NB4 (cell line): ENCODE measurements around the gene PPY.
"Not testable (repeated sequence)": the region's sequence is repeated elsewhere in the genome, so short reads cannot be mapped to it uniquely, and the experiment has no call there.

ENCODE experiments used
- DNase-seq: peaks from one replicate; pipeline ENCODE4 v3.0.0; 2010; ENCODE audit warnings: low read depth
- H3K4me3 ChIP-seq: one replicate; pipeline ENCODE4 v1.5.1; 2011; ENCODE audit warnings: mild to moderate bottlenecking, low read depth, low read length, moderate library complexity
- CTCF ChIP-seq: IDR thresholded peaks from one replicate; pipeline ENCODE4 v1.5.1; 2012; ENCODE audit warnings: low read depth, low read length
- MAX ChIP-seq: IDR thresholded peaks from 2 replicates; pipeline ENCODE4 v1.6.1; 2011; ENCODE audit warnings: low read depth, low read length
- MYC ChIP-seq: IDR thresholded peaks from 2 replicates; pipeline ENCODE4 v1.6.1; 2011; ENCODE audit warnings: low read depth, low read length
- POLR2A ChIP-seq: IDR thresholded peaks from 2 replicates; pipeline ENCODE4 v1.6.1; 2011; ENCODE audit warnings: mild to moderate bottlenecking; ENCODE audit not compliant: insufficient read length; ENCODE audit errors: extremely low read depth

Gene PPY

GRCh38 chr17:43900858-43901754 is 41.2 kb downstream of the PPY start:
- no peak for TF ChIP-seq POLR2A
- no peak for TF ChIP-seq MAX
- TF ChIP-seq MYC, result no peak
- no peak for TF ChIP-seq CTCF
- no peak for DNase-seq
- peak overlapping the region; percentile 25 for H3K4me3 ChIP-seq

- DNase-seq, result peak; percentile 82
- TF ChIP-seq CTCF (no peak), MAX (peak; percentile 58; the same call in 1 of the 2 replicates), MYC (no peak), POLR2A (no peak)
- H3K4me3 ChIP-seq, result peak overlapping the region; percentile 25
Measured at GRCh38 chr17:43900183-43900857, 42.0 kb downstream of the PPY start.

DNA sequence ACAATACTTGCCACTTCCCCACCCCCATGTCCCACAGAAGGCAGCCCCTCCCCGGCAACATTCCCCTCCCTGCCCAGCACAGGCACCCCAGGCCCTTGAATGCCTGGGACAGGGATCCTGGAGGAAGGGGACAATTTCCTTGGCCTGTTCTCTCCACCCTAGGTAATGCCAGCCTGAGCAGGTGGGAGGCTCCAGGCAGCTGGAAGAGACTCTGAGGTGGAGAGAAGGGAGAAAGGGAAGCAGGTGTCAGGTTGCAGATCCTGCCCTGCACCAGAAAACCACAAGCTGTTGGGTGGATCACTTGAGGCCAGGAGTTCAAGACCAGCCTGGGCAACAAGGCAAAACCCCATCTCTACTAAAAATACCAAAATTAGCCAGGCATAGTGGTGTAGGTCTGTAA is 43.8 kb downstream of the PPY start:
- TF ChIP-seq MYC, result no peak
- no peak for TF ChIP-seq CTCF
- TF ChIP-seq POLR2A, result no peak
- TF ChIP-seq MAX, result no peak
- DNase-seq, result no peak
- H3K4me3 ChIP-seq, result no peak overlapping the region

GRCh38 chr17:43897831-43898230 is 44.4 kb downstream of the PPY start:
- TF ChIP-seq MAX (no peak), POLR2A (no peak), CTCF (no peak), MYC (no peak)
- no peak for DNase-seq
- H3K4me3 ChIP-seq, result no peak overlapping the region

- DNase-seq, H3K4me3 ChIP-seq: not testable (repeated sequence)
Measured at GRCh38 chr17:43894494-43894893, 47.8 kb downstream of the PPY start.

DNA sequence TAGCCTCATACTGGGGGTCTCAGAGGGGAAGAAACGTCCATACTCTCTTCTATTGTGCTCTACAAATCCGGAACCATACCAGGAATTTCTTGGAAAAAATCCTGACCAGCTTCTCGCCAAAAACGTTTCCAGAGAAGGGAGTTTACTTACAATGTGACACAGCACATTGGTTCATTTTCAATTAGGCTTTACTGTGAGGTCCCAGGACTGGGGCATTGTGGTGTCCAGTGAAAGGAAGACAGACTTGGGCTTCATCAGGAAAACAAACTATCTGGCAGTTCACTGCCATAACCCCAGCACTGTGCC is 49.7 kb downstream of the PPY start:
- no peak overlapping the region for H3K4me3 ChIP-seq
- TF ChIP-seq CTCF, result no peak
- TF ChIP-seq MAX, result no peak
- no peak for TF ChIP-seq MYC
- no peak for TF ChIP-seq POLR2A
- DNase-seq, result no peak
